Renal cortex interstitium (tissue), 11 donors: ENCODE results near the gene UNC93B1. TPM values are rescaled to one million over a fixed set of nuclear protein-coding genes. Genes with fewer than 3 reads are reported as not detected.
"Not testable (repeated sequence)": the region's sequence is repeated elsewhere in the genome, so short reads cannot be mapped to it uniquely, and the experiment has no call there.

Source experiments
- DNase-seq, 11 donors: peaks; one replicate each; pipeline ENCODE4 v3.0.0-alpha.2; 2013; ENCODE audit warnings: low read depth in 9 of 11, low spot score in 4 of 11; ENCODE audit errors: extremely low read depth in 1 of 11
- polyA plus RNA-seq, 3 donors: library from polyadenylated mRNA; unstranded; fragments of 120-200 nt; gene quantifications; one replicate each; pipeline ENCODE4 v1.2.1, GENCODE V29; 2013; ENCODE audit not compliant: insufficient read length in 3 of 3

UNC93B1 gene
- polyA plus RNA-seq, 3 donors = 7.3 to 14.6 (median 10.5) TPM

DNA sequence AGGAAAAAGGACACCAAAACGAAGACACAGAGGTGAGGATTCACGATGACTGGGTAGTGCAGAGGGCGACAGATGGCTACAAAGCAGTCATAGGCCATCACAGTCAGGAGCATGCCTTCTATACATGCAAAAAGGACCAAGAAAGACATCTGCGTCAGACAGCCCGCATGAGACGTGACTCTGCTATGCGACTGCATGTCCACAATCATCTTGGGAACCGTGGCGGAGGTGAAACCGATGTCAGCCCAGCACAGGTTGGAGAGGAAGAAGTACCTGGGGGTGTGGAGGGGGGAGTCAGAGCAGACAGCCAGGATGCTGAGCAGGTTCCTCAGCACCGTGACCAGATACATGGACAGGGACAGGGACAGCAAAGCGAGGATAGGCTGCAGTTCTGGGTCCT lies 29.2 kb downstream of the UNC93B1 start:
- not testable (repeated sequence) for DNase-seq

DNA sequence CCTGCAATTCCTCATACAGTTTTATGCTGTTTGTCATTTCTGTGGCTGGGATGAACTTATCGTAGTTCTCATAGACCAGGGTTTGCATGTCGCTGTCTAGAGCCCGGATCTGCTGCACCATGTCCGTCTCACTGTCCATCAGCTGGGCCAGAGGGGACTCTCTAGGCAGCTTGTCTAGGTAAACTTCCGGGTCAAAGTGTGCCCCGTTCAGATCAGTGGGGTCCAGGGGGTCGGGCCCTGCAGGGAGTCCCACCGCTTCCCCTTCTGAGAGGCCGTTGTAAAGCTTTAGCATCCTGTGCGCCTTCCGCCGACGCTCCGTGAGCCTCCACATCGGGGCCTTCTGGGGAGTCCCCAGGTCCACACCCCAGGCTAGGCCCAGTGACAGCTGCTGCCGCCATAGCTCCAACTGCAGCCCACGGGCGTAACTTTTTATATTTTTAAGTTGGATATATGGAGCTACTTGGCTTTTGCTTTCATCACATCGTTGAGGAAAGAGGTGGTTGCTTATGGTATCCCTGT lies 38.0 kb downstream of the UNC93B1 start:
- not testable (repeated sequence) for DNase-seq

DNA sequence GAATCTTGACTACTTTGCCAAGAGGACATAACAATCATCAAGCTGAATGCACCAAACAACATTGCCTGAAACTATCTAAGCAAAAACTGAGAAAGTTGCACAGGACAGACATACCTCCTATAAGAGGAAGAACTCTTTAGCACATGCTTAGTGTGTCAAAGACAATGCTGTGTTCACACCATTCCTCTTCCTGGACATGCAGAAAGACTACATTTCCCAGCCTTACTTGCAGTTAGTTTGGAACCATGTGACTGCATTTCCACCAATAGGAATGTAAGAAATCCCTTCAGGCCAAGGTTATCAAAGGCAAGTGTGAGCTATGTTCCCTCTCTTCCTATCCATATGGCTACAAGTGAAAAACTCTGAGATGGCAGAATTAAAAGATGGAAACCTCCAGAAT lies 39.2 kb downstream of the UNC93B1 start:
- not testable (repeated sequence) for DNase-seq

DNA sequence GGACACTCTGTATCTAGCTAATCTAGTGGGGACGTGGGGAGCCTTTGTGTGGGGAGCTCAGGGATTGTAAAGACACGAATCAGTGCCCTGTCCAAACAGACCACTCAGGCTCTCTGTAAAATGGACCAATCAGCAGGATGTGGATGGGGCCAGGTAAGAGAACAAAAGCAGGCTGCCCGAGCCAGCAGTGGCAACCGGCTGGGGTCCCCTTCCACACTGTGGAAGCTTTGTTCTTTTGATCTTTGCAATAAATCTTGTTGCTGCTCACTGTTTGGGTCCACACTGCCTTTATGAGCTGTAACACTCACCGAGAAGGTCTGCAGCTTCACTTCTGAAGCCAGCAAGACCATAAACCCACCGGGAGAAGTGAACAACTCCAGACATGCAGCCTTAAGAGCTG lies 40.0 kb downstream of the UNC93B1 start:
- not testable (repeated sequence) for DNase-seq

DNA sequence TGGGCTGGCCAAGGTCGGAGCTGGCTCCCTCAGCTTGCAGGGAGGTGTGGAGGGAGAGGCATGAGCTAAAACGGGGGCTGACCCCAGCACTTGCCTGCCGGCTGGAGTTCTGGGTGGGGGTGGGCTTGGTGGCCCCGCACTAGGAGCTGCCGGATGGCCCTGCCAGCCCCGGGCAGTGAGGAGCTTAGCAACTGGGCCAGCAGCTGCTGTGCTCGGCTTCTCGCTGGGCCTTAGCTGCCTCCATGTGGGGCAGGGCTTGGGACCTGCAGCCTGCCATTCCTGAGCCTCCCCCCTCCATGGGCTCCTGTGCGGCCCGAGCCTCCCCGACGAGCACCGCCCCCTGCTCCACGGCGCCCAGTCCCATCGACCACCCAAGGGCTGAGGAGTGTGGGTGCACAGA lies 40.7 kb downstream of the UNC93B1 start:
- not testable (repeated sequence) for DNase-seq

DNA sequence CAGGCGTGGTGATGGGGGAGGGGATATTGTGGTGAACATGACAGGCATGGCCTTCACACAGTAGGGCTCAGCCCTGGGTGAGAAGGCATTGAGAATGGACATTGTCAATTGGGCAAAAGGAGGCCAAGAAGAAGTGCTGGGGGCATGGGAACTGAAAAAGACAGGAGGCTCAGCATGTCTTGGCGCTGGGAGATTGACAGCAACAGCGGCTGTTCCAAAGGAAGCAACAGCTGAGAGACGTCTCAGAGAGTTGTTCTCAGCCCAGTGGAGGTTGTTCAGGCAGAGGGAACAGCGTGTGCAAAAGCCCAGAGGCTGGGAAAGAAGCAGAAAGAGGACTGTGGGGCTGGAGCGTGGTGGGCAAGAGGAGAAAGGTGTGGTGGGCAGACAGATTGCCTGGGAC lies 47.7 kb downstream of the UNC93B1 start:
- DNase-seq = not testable (repeated sequence)

DNA sequence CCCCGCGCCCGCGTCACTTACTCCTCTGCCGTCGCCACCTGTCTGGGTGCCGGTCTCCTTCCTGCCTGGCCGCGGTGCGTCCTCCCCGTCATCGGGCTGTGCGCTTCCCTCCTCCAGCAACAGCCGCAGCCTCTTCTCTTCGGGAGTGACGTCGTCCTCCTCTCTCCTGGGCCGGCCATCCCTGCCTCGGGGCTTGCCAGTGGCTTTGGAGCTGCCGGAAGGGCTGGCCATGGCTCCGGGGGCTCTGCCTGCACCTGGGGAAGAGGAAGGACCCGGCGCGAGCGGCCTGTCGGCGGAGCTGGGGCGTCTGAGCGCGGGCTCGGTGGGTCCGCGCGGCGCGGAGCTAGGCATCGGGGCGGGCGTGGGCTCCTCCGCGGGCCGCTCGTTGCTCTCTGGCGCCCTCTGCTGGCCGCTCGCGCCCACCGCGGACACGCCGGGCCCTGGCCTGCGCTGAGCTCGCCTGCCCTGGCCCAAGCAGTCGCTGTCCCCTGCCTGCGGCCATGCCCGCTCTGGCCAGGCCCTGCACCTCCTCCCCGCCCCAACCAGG lies 48.4 kb downstream of the UNC93B1 start:
- peak in 9 of 11 donors; percentile 38 to 78 (median 65) for DNase-seq

DNA sequence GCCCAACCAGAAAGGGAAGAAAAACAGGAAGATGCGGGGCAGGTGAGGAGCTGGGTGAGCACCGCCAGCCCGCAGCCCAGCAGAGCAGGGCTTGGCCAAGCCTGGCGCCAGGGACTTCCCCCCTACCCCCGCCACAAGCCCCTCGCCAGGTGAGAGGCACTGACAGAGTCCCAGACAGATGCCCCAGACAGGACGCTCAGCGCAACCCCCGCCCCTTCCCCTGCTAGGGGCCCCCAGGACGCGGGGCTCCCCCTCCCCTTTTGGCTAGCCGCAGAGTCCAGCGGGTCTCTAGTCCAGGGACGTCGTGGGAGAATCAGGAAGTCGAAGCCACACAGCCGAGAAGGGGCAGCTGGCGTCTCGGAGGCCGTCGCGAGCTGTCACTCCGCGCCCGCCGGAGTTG lies 48.9 kb downstream of the UNC93B1 start:
- not testable (repeated sequence) for DNase-seq

DNA sequence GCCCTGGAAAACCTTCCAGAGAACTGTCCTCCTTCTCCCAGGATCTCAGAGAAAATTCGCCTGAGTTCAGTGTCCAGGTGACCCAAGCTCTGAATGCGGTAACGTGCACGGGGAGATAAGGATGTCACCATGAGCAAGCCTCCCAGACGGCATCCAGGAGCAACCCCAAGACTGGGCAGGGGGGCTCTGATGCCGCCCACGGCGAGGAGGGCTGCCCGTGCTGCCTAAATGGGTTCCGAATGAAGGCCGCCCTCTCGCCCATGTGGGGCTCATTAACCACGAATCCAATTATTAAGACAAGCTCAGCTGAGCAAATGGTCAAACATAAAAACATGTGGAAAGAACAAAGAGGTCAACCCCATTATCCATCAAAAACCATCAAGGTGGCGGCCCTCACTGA lies 49.6 kb downstream of the UNC93B1 start:
- DNase-seq = not testable (repeated sequence)

DNA sequence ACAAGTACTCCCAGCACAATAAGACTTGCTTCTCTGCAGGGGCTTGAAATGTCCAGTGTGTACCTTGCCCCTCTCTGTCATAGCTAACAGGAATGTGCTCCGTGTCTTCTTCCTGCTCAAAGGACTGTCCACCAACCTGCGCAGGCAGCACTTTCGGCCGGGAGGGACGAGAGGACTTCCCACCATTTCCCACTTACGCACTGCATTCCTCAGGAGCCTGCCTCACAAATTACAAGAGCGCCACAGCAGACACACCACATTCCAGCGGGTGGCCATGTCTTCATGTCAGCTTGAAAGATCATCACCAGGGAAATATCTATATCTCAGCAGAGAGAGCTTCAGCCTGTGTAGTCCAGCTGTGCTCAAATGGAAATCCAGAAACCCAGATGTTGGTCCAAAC lies 53.2 kb downstream of the UNC93B1 start:
- not testable (repeated sequence) for DNase-seq

DNA sequence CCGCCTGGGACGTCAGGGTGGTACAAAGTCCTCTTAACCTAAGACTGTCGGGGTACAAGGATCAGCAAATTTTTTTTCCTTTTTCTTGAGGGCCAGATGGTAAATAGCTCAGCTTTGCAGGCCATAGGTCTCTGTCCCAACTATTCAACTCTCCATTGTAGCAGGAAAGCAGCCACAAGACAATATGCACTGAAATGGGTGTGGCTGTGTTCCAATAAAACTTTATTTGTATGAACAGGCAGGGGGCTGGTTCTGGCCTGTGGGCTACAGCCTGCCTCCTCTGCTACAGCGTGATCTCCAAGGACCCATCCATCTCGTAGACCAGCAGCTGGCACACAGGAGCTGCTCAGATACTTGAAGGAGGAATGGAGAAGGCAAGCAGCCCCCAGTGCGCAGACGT lies 56.1 kb downstream of the UNC93B1 start:
- DNase-seq = not testable (repeated sequence)

DNA sequence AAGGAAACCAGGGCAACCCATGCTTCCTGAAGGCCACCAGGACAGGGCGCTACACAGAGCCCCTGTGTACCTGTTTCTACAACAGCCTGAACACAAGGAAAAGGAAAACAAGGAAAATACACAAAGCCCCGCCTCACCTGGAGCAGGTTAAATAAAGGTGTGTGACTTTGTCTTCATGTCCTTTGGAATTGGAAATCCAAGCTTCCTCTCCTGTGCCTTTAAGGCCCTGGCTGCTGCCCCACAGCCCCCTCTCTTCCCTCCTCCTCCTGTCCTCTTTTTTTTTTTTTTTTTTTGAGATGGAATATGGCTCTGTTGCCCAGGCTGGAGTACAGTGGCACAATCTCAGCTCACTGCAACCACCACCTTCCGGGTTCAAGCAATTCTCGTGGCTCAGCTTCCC lies 57.5 kb downstream of the UNC93B1 start:
- not testable (repeated sequence) for DNase-seq

DNA sequence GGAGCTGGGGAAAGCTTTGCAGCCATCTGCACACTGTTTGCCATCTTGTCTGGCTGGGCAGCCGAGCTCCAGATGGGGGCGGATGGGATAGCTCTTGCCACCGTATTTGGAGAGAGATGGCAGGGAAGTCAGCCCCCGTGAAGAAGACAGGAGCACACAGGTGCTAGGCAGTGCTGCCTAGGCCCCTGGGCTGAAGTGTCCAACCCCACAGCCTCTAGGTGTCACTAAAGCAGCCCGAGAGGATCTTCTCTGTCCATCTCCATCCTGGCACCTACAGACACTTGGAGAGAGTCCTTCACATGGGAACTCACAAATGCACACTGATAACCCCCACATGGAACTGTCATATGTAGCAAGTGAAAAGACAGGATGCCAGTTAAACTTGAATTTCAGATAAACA lies 60.5 kb downstream of the UNC93B1 start:
- DNase-seq = not testable (repeated sequence)

Other genes starting within 250 kb of the UNC93B1 start
- 1 to 10 TPM; 1.8 to 3.9 (median 2.2) TPM for gene ALDH3B1, start 6.2 kb upstream of the UNC93B1 start, polyA plus RNA-seq
- 100 to 1,000 TPM in 2 of 3 donors, 10 to 100 TPM in 1; 64.6 to 110 (median 109) TPM for gene NDUFS8, start 26.6 kb upstream of the UNC93B1 start, polyA plus RNA-seq
- gene TCIRG1, start 34.9 kb upstream of the UNC93B1 start, polyA plus RNA-seq = 10 to 100 TPM; 16.4 to 31.3 (median 25.0) TPM
- gene CHKA, start 117.3 kb upstream of the UNC93B1 start, polyA plus RNA-seq = 10 to 100 TPM; 31.9 to 49.8 (median 36.2) TPM
- gene KMT5B, start 209.2 kb upstream of the UNC93B1 start, polyA plus RNA-seq = 10 to 100 TPM; 71.9 to 83.1 (median 80.5) TPM